Measurements from ENCODE around the gene ST3GAL4. TPM values are rescaled to one million over a fixed set of nuclear protein-coding genes. Genes with fewer than 3 reads are reported as not detected.

The ST3GAL4 gene
- total RNA-seq, 2 experiments from 2014 or later: 14.3 to 18.8 TPM

GRCh38 chr11:126460417-126461095 lies 105.1 kb downstream of the ST3GAL4 start:
- no peaks in the 10 kb centered on the region for H4K20me1 ChIP-seq (ENCODE audit: insufficient read depth, low read length)
- CTCF ChIA-PET (ENCODE audit: unreplicated experiment): interaction anchor here (2.0 kb wide), 1 partner anchor 24 kb away, joined by 8 read pairs; no protein-coding TSS in a partner anchor
- H3K9me2 ChIP-seq (ENCODE audit: insufficient read depth, low read length): no peaks in the 10 kb centered on the region
- no peak overlapping the region for H3K4me2 ChIP-seq (ENCODE audit: low read length)
- H2AFZ ChIP-seq (ENCODE audit: low read length): no peak overlapping the region
- H3K4me3 ChIP-seq (ENCODE audit: low read depth, low read length, poor library complexity, severe bottlenecking): no peak overlapping the region
- BruUV-seq (replicated peaks): no TSS peak
- no peak for TF ChIP-seq EZH2phosphoT487 (IDR thresholded peaks at IDR 0.05; ENCODE audit: borderline replicate concordance, low read depth, low read length)
- H3K36me3 ChIP-seq (ENCODE audit: insufficient read depth, low read length): no peaks in the 10 kb centered on the region
- no peak for DNase-seq (ENCODE audit: low spot score)
- H3K27ac ChIP-seq (ENCODE audit: low read depth, low read length, poor library complexity, severe bottlenecking): no peak overlapping the region
- intact Hi-C loops (cut with micrococcal nuclease; ENCODE audit: unreplicated experiment): no loop called here
- POLR2A ChIA-PET: no interaction called here
- H3K4me1 ChIP-seq (ENCODE audit: insufficient read depth, low read length, poor library complexity, severe bottlenecking): peaks cover 13% of the 10 kb centered on the region
- H3K79me2 ChIP-seq (ENCODE audit: insufficient read depth, low read depth, low read length): no peaks in the 10 kb centered on the region
- H3K9me3 ChIP-seq (ENCODE audit: low read length): no peaks in the 10 kb centered on the region; the same call in 1 of the 2 replicates

- DNase-seq (ENCODE audit: low spot score): no peak
- no peaks in the 10 kb centered on the region for H4K20me1 ChIP-seq (ENCODE audit: insufficient read depth, low read length)
- H3K4me1 ChIP-seq (ENCODE audit: insufficient read depth, low read length, poor library complexity, severe bottlenecking): peaks cover 18% of the 10 kb centered on the region
- CTCF ChIA-PET (ENCODE audit: unreplicated experiment): interaction anchor here (2.0 kb wide), 1 partner anchor 24 kb away, joined by 8 read pairs; no protein-coding TSS in a partner anchor
- no peaks in the 10 kb centered on the region for H3K9me2 ChIP-seq (ENCODE audit: insufficient read depth, low read length)
- no peak overlapping the region for H3K27ac ChIP-seq (ENCODE audit: low read depth, low read length, poor library complexity, severe bottlenecking)
- TF ChIP-seq CTCF (conservative IDR thresholded peaks at IDR 0.05; ENCODE audit: low read length) (no peak), EZH2phosphoT487 (IDR thresholded peaks at IDR 0.05; ENCODE audit: borderline replicate concordance, low read depth, low read length) (no peak)
- no peak overlapping the region for H2AFZ ChIP-seq (ENCODE audit: low read length)
- BruUV-seq (replicated peaks): no TSS peak
- intact Hi-C loops (cut with micrococcal nuclease; ENCODE audit: unreplicated experiment): no loop called here
- no peak overlapping the region for H3K4me3 ChIP-seq (ENCODE audit: low read depth, low read length, poor library complexity, severe bottlenecking)
- no peaks in the 10 kb centered on the region; the same call in 1 of the 2 replicates for H3K9me3 ChIP-seq (ENCODE audit: low read length)
- H3K4me2 ChIP-seq (ENCODE audit: low read length): no peak overlapping the region
- POLR2A ChIA-PET: interaction anchor here (1.3 kb wide), 1 partner anchor 20 kb away, joined by 5 read pairs; no protein-coding TSS in a partner anchor
- H3K36me3 ChIP-seq (ENCODE audit: insufficient read depth, low read length): no peaks in the 10 kb centered on the region
- no peaks in the 10 kb centered on the region for H3K79me2 ChIP-seq (ENCODE audit: insufficient read depth, low read depth, low read length)
These were observed 105.6 kb downstream of the ST3GAL4 start for GRCh38 chr11:126461096-126461440.

- TF ChIP-seq CTCF (conservative IDR thresholded peaks at IDR 0.05; ENCODE audit: low read length) (no peak), EZH2phosphoT487 (IDR thresholded peaks at IDR 0.05; ENCODE audit: borderline replicate concordance, low read depth, low read length) (no peak)
- no peaks in the 10 kb centered on the region for H4K20me1 ChIP-seq (ENCODE audit: insufficient read depth, low read length)
- no peaks in the 10 kb centered on the region for H3K36me3 ChIP-seq (ENCODE audit: insufficient read depth, low read length)
- no peak overlapping the region for H3K27ac ChIP-seq (ENCODE audit: low read depth, low read length, poor library complexity, severe bottlenecking)
- no peak overlapping the region for H3K4me3 ChIP-seq (ENCODE audit: low read depth, low read length, poor library complexity, severe bottlenecking)
- no peak overlapping the region for H3K4me2 ChIP-seq (ENCODE audit: low read length)
- H2AFZ ChIP-seq (ENCODE audit: low read length): no peak overlapping the region
- POLR2A ChIA-PET: interaction anchor here (1.3 kb wide), 1 partner anchor 19 kb away, joined by 5 read pairs; no protein-coding TSS in a partner anchor
- no peaks in the 10 kb centered on the region for H3K9me2 ChIP-seq (ENCODE audit: insufficient read depth, low read length)
- no peak for DNase-seq (ENCODE audit: low spot score)
- intact Hi-C loops (cut with micrococcal nuclease; ENCODE audit: unreplicated experiment): no loop called here
- H3K79me2 ChIP-seq (ENCODE audit: insufficient read depth, low read depth, low read length): no peaks in the 10 kb centered on the region
- CTCF ChIA-PET (ENCODE audit: unreplicated experiment): interaction anchor here (2.0 kb wide), 1 partner anchor 23 kb away, joined by 8 read pairs; no protein-coding TSS in a partner anchor
- H3K9me3 ChIP-seq (ENCODE audit: low read length): no peaks in the 10 kb centered on the region; the same call in 1 of the 2 replicates
- peaks cover 28% of the 10 kb centered on the region for H3K4me1 ChIP-seq (ENCODE audit: insufficient read depth, low read length, poor library complexity, severe bottlenecking)
- no TSS peak for BruUV-seq (replicated peaks)
These were observed 106.5 kb downstream of the ST3GAL4 start for GRCh38 chr11:126461996-126462395.

Data from OCI-LY7 (cell line).